ENCODE data around the gene PAGE1.
"Not testable (repeated sequence)": the region's sequence is repeated elsewhere in the genome, so short reads cannot be mapped to it uniquely, and the experiment has no call there.

Gene PAGE1, protein sequence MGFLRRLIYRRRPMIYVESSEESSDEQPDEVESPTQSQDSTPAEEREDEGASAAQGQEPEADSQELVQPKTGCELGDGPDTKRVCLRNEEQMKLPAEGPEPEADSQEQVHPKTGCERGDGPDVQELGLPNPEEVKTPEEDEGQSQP

DNA sequence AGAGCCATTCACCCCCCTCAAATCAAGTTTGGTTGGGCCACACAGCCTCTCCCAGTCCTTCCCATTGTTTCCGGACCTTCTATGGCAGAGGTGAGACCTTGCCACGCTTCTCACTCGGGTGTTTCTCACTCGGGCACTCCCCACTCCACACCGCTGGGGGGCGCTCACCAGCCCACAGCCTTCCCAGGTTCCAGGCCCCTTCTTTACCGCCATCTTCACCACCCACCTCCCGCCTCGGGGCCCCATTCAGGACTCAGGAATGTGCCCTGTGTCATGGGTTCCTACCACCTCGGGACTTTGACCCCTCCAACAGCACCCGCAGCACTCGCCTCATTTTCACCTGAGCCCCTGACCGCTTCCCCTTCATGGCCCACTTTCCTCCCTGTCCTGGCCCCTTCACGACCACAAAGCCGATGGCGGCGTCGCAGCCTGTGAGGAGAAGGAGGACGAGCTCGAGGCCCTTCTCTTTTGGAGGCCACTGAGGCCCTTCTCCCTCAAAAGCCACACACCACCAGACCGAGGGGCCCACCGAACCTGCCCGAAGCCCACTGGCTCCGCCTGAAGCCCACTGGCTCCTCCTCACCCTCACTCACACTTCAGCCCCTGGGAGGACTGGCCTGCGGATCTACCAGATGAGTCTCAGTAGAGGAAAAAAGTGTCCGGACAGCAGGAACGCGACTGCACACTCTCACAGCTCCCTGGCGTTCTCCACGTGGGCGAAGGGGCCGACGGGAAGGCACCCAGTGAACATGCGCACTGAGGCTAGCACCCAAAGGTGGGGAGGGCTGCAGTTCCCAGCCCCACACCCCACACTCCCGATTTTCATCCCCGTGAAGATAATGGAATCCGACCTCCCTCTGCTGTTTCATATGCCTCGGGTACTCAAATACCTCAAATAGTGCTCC, at the start of gene PAGE1:
TSS of gene PAGE1 (minus strand) at position 709 of the 905 bp plus-strand sequence. CDS start 1,214 bp downstream, outside the sequence.
- TF ChIP-seq, protein P1, sequence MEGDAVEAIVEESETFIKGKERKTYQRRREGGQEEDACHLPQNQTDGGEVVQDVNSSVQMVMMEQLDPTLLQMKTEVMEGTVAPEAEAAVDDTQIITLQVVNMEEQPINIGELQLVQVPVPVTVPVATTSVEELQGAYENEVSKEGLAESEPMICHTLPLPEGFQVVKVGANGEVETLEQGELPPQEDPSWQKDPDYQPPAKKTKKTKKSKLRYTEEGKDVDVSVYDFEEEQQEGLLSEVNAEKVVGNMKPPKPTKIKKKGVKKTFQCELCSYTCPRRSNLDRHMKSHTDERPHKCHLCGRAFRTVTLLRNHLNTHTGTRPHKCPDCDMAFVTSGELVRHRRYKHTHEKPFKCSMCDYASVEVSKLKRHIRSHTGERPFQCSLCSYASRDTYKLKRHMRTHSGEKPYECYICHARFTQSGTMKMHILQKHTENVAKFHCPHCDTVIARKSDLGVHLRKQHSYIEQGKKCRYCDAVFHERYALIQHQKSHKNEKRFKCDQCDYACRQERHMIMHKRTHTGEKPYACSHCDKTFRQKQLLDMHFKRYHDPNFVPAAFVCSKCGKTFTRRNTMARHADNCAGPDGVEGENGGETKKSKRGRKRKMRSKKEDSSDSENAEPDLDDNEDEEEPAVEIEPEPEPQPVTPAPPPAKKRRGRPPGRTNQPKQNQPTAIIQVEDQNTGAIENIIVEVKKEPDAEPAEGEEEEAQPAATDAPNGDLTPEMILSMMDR (IDR thresholded peaks at IDR 0.05; ENCODE audit: insufficient read depth, low read length, poor library complexity, severe bottlenecking) = no peak
- no peaks in the 10 kb centered on the region for H3K36me3 ChIP-seq (ENCODE audit: control insufficient read depth, insufficient read depth, low read length)
- no peak within 1 kb of the TSS for H3K4me3 ChIP-seq (replicated peaks; ENCODE audit: low read depth, low read length)
- H3K27me3 ChIP-seq (replicated peaks; ENCODE audit: control insufficient read depth, insufficient read depth, low read length) = no peaks in the 10 kb centered on the region
- no peak for DNase-seq (ENCODE audit: extremely low read depth, insufficient read length)

- H3K36me3 ChIP-seq (ENCODE audit: control insufficient read depth, insufficient read depth, low read length); DNase-seq (ENCODE audit: extremely low read depth, insufficient read length); H3K4me3 ChIP-seq (replicated peaks; ENCODE audit: low read depth, low read length); H3K27me3 ChIP-seq (replicated peaks; ENCODE audit: control insufficient read depth, insufficient read depth, low read length): not testable (repeated sequence)
These were observed 45.7 kb upstream of the PAGE1 start for GRCh38 chrX:49741501-49741900.

GRCh38 chrX:49727847-49728246, 32.1 kb upstream of the PAGE1 start:
- no peak overlapping the region for H3K4me3 ChIP-seq (replicated peaks; ENCODE audit: low read depth, low read length)
- H3K27me3 ChIP-seq (replicated peaks; ENCODE audit: control insufficient read depth, insufficient read depth, low read length) = no peaks in the 10 kb centered on the region
- H3K36me3 ChIP-seq (ENCODE audit: control insufficient read depth, insufficient read depth, low read length) = no peaks in the 10 kb centered on the region
- no peak for DNase-seq (ENCODE audit: extremely low read depth, insufficient read length)
- TF ChIP-seq, protein P1 (IDR thresholded peaks at IDR 0.05; ENCODE audit: insufficient read depth, low read length, poor library complexity, severe bottlenecking) = no peak

GRCh38 chrX:49726966-49727365, 31.2 kb upstream of the PAGE1 start:
- TF ChIP-seq, protein P1 (IDR thresholded peaks at IDR 0.05; ENCODE audit: insufficient read depth, low read length, poor library complexity, severe bottlenecking) = no peak
- H3K27me3 ChIP-seq (replicated peaks; ENCODE audit: control insufficient read depth, insufficient read depth, low read length) = no peaks in the 10 kb centered on the region
- no peak overlapping the region for H3K4me3 ChIP-seq (replicated peaks; ENCODE audit: low read depth, low read length)
- no peaks in the 10 kb centered on the region for H3K36me3 ChIP-seq (ENCODE audit: control insufficient read depth, insufficient read depth, low read length)
- DNase-seq (ENCODE audit: extremely low read depth, insufficient read length) = no peak

- no peaks in the 10 kb centered on the region for H3K36me3 ChIP-seq (ENCODE audit: control insufficient read depth, insufficient read depth, low read length)
- no peak for DNase-seq (ENCODE audit: extremely low read depth, insufficient read length)
- H3K4me3 ChIP-seq (replicated peaks; ENCODE audit: low read depth, low read length) = no peak overlapping the region
- TF ChIP-seq, protein P1 (IDR thresholded peaks at IDR 0.05; ENCODE audit: insufficient read depth, low read length, poor library complexity, severe bottlenecking) = no peak
- no peaks in the 10 kb centered on the region for H3K27me3 ChIP-seq (replicated peaks; ENCODE audit: control insufficient read depth, insufficient read depth, low read length)
These were observed 30.4 kb upstream of the PAGE1 start for GRCh38 chrX:49725923-49726904.
